ENCODE data around the gene HS3ST3A1.

- TF ChIP-seq CTCF (IDR thresholded peaks at IDR 0.05) (no peak), POLR2A (IDR thresholded peaks at IDR 0.05) (no peak)
These were observed 63.7 kb downstream of the HS3ST3A1 start for GRCh38 chr17:13537871-13538643.
